Non-pigmented ciliary epithelial cell (primary cell): Measurements from ENCODE around the gene CSNK1D.
A peak's percentile ranks its signal among the peaks of the same experiment; 100 is the strongest.
"Not testable (repeated sequence)": the region's sequence is repeated elsewhere in the genome, so short reads cannot be mapped to it uniquely, and the experiment has no call there.

Experiments used
- DNase-seq: peaks from one replicate; pipeline ENCODE4 v3.0.0-alpha.2; 2010; ENCODE audit warnings: low read depth

CSNK1D gene

GRCh38 chr17:82272495-82273326, 789 bp downstream of the CSNK1D start:
- DNase-seq, result no peak

GRCh38 chr17:82271401-82271800, 2.1 kb downstream of the CSNK1D start:
- no peak for DNase-seq

DNA sequence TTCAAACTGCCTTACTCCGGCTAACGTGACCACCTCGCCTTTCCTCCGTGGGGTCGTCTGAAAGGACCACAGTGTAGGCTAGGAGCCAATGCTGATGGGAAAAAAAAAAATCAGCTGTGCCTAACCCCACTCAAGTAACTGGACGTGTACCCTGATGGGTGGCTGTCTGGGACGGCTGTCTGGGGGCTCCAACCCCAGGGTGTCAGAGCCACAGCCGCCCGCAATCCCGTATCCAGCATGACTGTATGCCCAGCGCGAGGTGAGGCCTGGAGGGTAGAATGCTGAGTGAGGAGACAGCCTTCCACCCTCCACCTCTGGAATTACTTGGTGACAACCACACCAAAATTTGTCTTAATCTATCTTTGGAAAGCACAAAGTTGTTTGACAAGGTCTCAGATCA, 2.8 kb downstream of the CSNK1D start:
- no peak for DNase-seq

GRCh38 chr17:82269882-82270500, 3.5 kb downstream of the CSNK1D start:
- no peak for DNase-seq

- no peak for DNase-seq
Observed at GRCh38 chr17:82269138-82269881, 4.2 kb downstream of the CSNK1D start.

DNA sequence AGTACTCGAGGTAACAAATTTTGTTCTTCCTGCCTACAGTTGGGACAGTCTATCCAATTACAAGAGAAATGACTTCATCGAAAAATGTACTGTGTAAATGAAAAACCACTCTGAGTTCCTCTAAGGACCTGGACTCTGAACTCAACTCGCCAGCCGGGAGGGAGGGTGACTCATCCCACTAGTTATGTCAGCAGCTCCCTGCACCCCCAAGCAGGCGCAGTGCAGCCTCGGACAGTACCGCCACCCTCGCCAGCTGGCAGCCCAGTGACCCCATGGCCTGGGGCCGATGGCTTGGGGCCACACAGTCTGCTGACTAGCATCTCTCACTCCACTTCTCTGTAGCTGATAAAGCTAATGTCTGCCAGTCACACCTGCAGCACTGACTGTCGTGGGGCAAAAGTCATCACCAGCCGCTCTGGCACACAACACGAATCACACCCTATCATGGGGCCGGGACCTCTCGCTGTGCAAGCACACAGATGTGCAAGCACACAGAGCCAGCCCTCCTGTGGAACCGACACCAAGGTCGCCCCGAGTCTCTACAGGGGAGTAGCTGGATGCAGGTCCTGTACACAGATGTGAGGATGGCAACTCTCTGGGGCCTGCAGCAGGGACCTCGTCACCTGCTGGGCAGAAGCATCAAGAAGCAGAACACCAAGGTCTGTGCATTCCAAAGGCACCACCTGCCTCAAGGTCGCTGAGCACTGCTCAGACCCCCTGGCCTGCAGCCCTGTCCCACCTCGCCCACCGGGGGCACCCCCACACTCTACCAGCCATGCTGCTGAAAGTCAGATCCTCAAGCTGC, 5.7 kb downstream of the CSNK1D start:
- peak; percentile 91 for DNase-seq

- DNase-seq, result no peak
Observed at GRCh38 chr17:82266142-82266541, 7.4 kb downstream of the CSNK1D start.

GRCh38 chr17:82263641-82264040, 9.9 kb downstream of the CSNK1D start:
- no peak for DNase-seq

DNA sequence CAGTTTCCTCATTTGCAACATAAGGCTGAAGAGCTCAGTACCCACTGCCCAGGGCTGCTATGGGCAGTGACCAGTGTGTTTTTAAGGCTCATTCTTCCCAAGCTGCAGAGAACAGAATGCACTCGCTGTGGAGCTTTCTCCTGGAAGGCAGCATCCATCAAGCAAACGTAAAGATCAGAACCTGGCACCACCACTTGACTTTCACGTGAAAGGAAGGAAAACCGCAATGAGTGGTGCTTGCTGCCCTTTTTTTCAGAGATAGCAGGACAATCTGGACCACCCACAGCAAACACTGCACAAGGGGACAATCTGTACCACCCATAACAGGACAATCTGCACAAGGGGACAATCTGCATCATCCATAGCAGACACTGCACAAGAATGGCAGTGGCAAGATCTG, 11.2 kb downstream of the CSNK1D start:
- DNase-seq, result no peak

DNA sequence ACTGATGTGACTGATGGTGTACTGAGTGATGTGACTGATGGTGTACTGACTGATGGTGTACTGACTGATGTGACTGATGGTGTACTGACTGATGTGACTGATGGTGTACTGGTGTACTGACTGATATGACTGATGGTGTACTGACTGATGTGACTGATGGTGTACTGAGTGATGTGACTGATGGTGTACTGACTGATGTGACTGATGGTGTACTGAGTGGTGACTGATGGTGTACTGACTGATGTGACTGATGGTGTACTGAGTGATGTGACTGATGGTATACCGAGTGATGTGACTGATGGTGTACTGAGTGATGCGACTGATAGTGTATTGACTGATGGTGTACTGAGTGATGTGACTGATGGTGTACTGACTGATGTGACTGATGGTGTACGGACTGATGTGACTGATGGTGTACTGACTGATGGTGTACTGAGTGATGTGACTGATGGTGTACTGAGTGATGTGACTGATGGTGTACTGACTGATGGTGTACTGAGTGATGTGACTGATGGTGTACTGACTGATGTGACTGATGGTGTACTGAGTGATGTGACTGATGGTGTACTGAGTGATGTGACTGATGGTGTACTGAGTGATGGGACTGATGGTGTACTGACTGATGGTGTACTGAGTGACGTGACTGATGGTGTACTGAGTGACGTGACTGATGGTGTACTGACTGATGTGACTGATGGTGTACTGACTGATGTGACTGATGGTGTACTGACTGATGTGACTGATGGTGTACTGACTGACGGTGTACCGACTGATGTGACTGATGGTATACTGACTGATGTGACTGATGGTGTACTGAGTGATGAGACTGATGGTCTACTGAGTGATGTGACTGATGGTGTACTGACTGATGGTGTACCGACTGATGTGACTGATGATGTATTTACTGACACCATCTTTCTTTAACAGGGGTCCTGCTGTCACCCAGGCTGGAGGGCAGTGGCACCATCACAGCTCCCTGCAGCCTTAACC, 13.2 kb downstream of the CSNK1D start:
- DNase-seq, result not testable (repeated sequence)

GRCh38 chr17:82258555-82258954, 14.9 kb downstream of the CSNK1D start:
- DNase-seq, result no peak

- no peak for DNase-seq
Observed at GRCh38 chr17:82257473-82257872, 16.0 kb downstream of the CSNK1D start.

DNA sequence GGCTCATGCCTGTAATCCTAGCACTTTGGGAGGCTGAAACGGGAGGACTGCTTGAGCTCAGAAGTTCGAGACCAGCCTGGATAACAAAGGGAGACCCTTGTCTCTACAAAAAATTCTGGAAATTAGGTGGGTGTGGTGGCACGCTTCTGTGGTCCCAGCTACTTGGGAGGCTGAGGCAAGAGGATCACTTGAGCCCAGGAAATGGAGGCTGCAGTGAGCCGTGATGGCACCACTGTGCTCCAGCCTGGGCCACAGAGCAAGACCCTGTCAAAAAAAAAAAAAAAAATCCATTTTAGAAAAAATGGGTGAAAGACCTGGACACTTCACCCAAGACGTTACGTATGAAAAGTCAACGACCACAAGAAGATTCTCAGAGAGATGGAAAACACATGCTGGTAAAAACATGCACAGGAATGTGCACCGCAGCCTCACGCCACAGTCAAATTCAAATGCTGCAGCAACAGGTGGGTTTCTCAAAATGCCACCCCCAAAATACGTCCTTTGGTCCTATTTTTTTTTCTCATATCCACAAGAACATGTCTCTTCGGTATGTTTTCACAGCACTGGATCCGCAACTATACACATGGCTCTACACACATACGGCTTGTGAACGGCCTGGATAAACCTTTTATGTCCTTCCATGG, 17.1 kb downstream of the CSNK1D start:
- no peak for DNase-seq

- DNase-seq, result no peak
Observed at GRCh38 chr17:82255402-82255972, 18.0 kb downstream of the CSNK1D start.

DNA sequence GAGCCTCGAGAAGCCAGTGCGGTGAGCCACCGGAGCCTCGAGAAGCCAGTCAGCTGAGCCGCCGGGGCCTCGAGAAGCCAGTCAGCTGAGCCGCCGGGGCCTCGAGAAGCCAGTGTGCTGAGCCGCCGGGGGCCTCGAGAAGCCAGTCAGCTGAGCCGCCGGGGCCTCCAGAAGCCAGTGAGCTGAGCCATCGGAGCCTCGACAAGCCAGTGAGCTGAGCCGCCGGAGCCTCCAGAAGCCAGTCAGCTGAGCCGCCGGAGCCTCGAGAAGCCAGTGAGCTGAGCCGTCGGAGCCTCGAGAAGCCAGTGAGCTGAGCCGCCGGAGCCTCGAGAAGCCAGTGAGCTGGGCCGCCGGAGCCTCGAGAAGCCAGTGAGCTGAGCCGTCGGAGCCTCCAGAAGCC, 18.8 kb downstream of the CSNK1D start:
- DNase-seq, result not testable (repeated sequence)

- not testable (repeated sequence) for DNase-seq
Observed at GRCh38 chr17:82254096-82254495, 19.4 kb downstream of the CSNK1D start.

DNA sequence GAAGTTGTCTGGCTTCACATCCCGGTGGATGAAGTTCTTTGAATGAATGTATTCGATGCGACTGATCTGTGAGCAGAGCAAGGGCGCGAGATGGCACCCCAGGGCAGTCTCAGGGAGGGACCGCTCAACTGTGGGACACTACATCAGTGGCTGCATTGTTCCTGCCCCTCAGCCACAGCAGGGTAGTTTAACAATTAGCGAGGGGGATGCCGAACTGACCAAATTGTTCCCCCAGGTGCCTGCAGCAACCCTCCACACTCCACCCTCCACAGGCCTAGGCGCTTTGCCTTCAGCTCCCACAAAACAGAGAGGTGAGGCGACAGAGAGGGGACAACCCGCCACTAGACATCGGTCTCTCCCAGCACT, 20.3 kb downstream of the CSNK1D start:
- DNase-seq, result no peak

DNA sequence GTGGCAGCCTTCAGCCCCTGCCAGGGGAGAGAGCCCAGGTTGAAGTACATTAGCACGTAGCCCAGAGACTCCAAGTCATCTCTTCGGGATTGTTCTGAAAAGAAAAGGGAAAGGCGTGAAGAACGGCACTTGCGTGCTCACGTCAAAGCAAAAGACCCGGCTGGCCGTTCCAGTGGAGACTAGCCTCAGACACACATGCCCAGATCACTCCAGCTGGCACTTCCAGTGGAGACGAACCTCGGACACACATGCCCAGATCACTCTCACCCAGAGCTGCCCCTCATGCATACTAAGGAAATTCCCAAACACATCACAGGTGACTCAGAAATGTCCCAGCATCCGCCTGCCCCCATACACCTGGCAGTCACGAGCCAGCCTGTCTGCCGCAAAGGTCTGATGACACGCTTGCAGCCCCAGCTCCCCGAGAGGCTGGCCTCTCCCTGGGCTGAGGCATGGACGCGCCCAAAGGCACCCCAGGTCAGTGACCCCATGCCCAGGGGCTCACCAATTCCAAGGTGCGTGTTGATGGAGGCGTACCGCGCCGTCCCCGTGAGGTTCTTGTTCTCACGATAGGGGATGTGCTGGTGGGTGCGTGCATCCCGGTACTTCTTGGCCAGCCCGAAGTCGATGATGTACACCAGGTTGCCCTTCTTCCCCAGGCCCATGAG, 20.9 kb downstream of the CSNK1D start:
- no peak for DNase-seq

GRCh38 chr17:82250868-82251500, 22.5 kb downstream of the CSNK1D start:
- DNase-seq, result no peak
